GM19099 (cell line): ENCODE measurements around the gene RCE1.
A peak's percentile ranks its signal among the peaks of the same experiment; 100 is the strongest.

Source experiments
- POLR2A ChIP-seq: IDR thresholded peaks from 3 replicates; pipeline ENCODE4 v1.6.1; 2011; ENCODE audit warnings: low read depth; ENCODE audit not compliant: insufficient read length; ENCODE audit errors: extremely low read depth

Gene RCE1

GRCh38 chr11:66840317-66841091 lies 2.7 kb upstream of the RCE1 start:
- TF ChIP-seq POLR2A: peak; percentile 27

- TF ChIP-seq POLR2A: no peak
These were observed 1.4 kb upstream of the RCE1 start for GRCh38 chr11:66841861-66842260.

GRCh38 chr11:66842501-66842895 lies 743 bp upstream of the RCE1 start:
- no peak for TF ChIP-seq POLR2A

GRCh38 chr11:66843776-66844495 lies 695 bp downstream of the RCE1 start:
- no peak for TF ChIP-seq POLR2A

- no peak for TF ChIP-seq POLR2A
These were observed 1.4 kb downstream of the RCE1 start for GRCh38 chr11:66844496-66845142.

GRCh38 chr11:66845143-66845875 lies 2.1 kb downstream of the RCE1 start:
- TF ChIP-seq POLR2A: no peak

- no peak for TF ChIP-seq POLR2A
These were observed 2.6 kb downstream of the RCE1 start for GRCh38 chr11:66845876-66846212.

- TF ChIP-seq POLR2A: no peak
These were observed 3.4 kb downstream of the RCE1 start for GRCh38 chr11:66846671-66847091.

GRCh38 chr11:66847461-66848232 lies 4.4 kb downstream of the RCE1 start:
- no peak for TF ChIP-seq POLR2A

- no peak for TF ChIP-seq POLR2A
These were observed 5.6 kb downstream of the RCE1 start for GRCh38 chr11:66848671-66849500.

GRCh38 chr11:66849501-66850234 lies 6.4 kb downstream of the RCE1 start:
- TF ChIP-seq POLR2A: no peak

GRCh38 chr11:66850235-66850587 lies 7.0 kb downstream of the RCE1 start:
- no peak for TF ChIP-seq POLR2A

- no peak for TF ChIP-seq POLR2A
These were observed 7.5 kb downstream of the RCE1 start for GRCh38 chr11:66850588-66851238.
